PC-9 (cell line): ENCODE data around the gene SH3RF3. TPM values are rescaled to one million over a fixed set of nuclear protein-coding genes. Genes with fewer than 3 reads are reported as not detected.

Experiments
- BruUV-seq: library from RNA; stranded (reverse); fragments of 400-500 nt; replicated peaks from 2 replicates; lab custom pipeline; 2021; lab: Mats Ljungman, UMichigan
- CTCF ChIA-PET: fragments of 300-600 bp; sonication (Branson Sonifier 250); formaldehyde crosslinking; loops from one replicate; lab custom pipeline; 2022; ENCODE audit warnings: antibody characterized with exemption; lab: Charles Lee
- POLR2A ChIA-PET: fragments of 300-600 bp; sonication (Branson Sonifier 250); formaldehyde crosslinking; loops from one replicate; lab custom pipeline; 2022; ENCODE audit warnings: antibody characterized with exemption; ENCODE audit not compliant: unreplicated experiment; lab: Charles Lee
- DNase-seq, 2 experiments: peaks; one replicate each; pipeline versions ENCODE4 v3.0.0 to v3.0.0-alpha.2; 2015 to 2022; ENCODE audit warnings: mixed read lengths in 1 of 2
- H2AFZ ChIP-seq: fragments of 200-600 bp; sonication (generic); 2 replicates; pipeline ENCODE4 v1.8.1; 2017; ENCODE audit warnings: antibody characterized with exemption
- H3F3A ChIP-seq: fragments of 200-600 bp; sonication (generic); 2 replicates; pipeline ENCODE4 v1.8.1; 2017; ENCODE audit warnings: antibody characterized with exemption, mild to moderate bottlenecking, low read depth; ENCODE audit not compliant: insufficient read depth
- H3K27ac ChIP-seq: fragments of 200-600 bp; sonication (generic); 2 replicates; pipeline ENCODE4 v1.6.1; 2016; ENCODE audit warnings: mixed run types
- H3K27me3 ChIP-seq: fragments of 200-600 bp; sonication (generic); 2 replicates; pipeline ENCODE4 v1.6.1; 2016; ENCODE audit warnings: low read depth, mixed run types; ENCODE audit not compliant: insufficient read depth
- H3K36me3 ChIP-seq: fragments of 200-600 bp; sonication (generic); 2 replicates; pipeline ENCODE4 v1.6.1; 2016; ENCODE audit warnings: low read depth, mixed run types
- H3K4me1 ChIP-seq: fragments of 200-600 bp; sonication (generic); replicated peaks from 2 replicates; pipeline ENCODE4 v1.6.1; 2016; ENCODE audit warnings: mixed run types; ENCODE audit not compliant: insufficient read depth
- H3K4me2 ChIP-seq: fragments of 200-600 bp; sonication (generic); 2 replicates; pipeline ENCODE4 v1.6.1; 2017; ENCODE audit warnings: mixed run types
- H3K4me3 ChIP-seq: fragments of 200-600 bp; sonication (generic); 2 replicates; pipeline ENCODE4 v1.6.1; 2016; ENCODE audit warnings: mixed run types
- H3K79me2 ChIP-seq: fragments of 200-600 bp; sonication (generic); 2 replicates; pipeline ENCODE4 v1.6.1; 2017; ENCODE audit warnings: low read depth, mixed run types
- H3K9me2 ChIP-seq: fragments of 200-600 bp; sonication (generic); 2 replicates; pipeline ENCODE4 v1.8.1; 2017; ENCODE audit warnings: mild to moderate bottlenecking; ENCODE audit not compliant: insufficient read depth
- H3K9me3 ChIP-seq: fragments of 200-600 bp; sonication (generic); 2 replicates; pipeline ENCODE4 v1.8.1; 2016; ENCODE audit warnings: low read depth; ENCODE audit not compliant: insufficient read depth
- H4K20me1 ChIP-seq: fragments of 200-600 bp; sonication (generic); 2 replicates; pipeline ENCODE4 v1.8.1; 2017; ENCODE audit not compliant: insufficient read depth
- CTCF ChIP-seq: fragments of 200-600 bp; sonication (generic); conservative IDR thresholded peaks from 2 replicates; pipeline ENCODE4 v1.6.1; 2017; ENCODE audit warnings: mixed run types, antibody characterized with exemption, mild to moderate bottlenecking, moderate library complexity
- EZH2 ChIP-seq: fragments of 200-600 bp; sonication (generic); IDR thresholded peaks from 2 replicates; pipeline ENCODE4 v1.8.0; 2017; ENCODE audit warnings: antibody characterized with exemption, low read depth
- intact Hi-C: fragments of 100-400 bp; cut with micrococcal nuclease; formaldehyde crosslinking; loops from one replicate; pipeline ENCODE4 v1.10.0; 2022; ENCODE audit not compliant: unreplicated experiment
- total RNA-seq: library from RNA; stranded (reverse); gene quantifications from 2 replicates; pipeline ENCODE4 v1.2.3, GENCODE V29; 2021

SH3RF3 gene
- total RNA-seq, 1 experiment from 2014 or later: 6.1 TPM

- H3K4me1 ChIP-seq: no peaks in the 10 kb centered on the region
- no peaks in the 10 kb centered on the region for H3F3A ChIP-seq
- intact Hi-C loops: no loop called here
- no TSS peak for BruUV-seq
- no peaks in the 10 kb centered on the region for H3K27me3 ChIP-seq
- H3K36me3 ChIP-seq: no peaks in the 10 kb centered on the region
- no peak overlapping the region for H2AFZ ChIP-seq
- H3K27ac ChIP-seq: no peak overlapping the region
- H3K79me2 ChIP-seq: peaks cover 60% of the 10 kb centered on the region
- H3K4me2 ChIP-seq: no peak overlapping the region
- no peak for DNase-seq
- H4K20me1 ChIP-seq: peaks cover 48% of the 10 kb centered on the region
- no peaks in the 10 kb centered on the region for H3K9me2 ChIP-seq
- no peak overlapping the region for H3K4me3 ChIP-seq
- H3K9me3 ChIP-seq: no peaks in the 10 kb centered on the region
- ChIA-PET CTCF (no interaction called here), POLR2A (no interaction called here)
- TF ChIP-seq EZH2 (no peak), CTCF (no peak)
These were observed 25.2 kb downstream of the SH3RF3 start for GRCh38 chr2:109154226-109154625.

GRCh38 chr2:109155553-109156451 lies 26.8 kb downstream of the SH3RF3 start:
- Histone ChIP-seq H3K9me3 (no peaks in the 10 kb centered on the region), H3K27me3 (no peaks in the 10 kb centered on the region), H3K4me2 (no peak overlapping the region), H3K27ac (no peak overlapping the region), H3K36me3 (no peaks in the 10 kb centered on the region), H3K9me2 (no peaks in the 10 kb centered on the region), H3F3A (no peaks in the 10 kb centered on the region), H4K20me1 (peaks cover 47% of the 10 kb centered on the region), H2AFZ (no peak overlapping the region), H3K4me1 (no peaks in the 10 kb centered on the region), H3K4me3 (no peak overlapping the region), H3K79me2 (peaks cover 59% of the 10 kb centered on the region)
- BruUV-seq: no TSS peak
- CTCF ChIA-PET: no interaction called here
- intact Hi-C loops: no loop called here
- TF ChIP-seq CTCF (no peak), EZH2 (no peak)
- POLR2A ChIA-PET: no interaction called here
- DNase-seq: no peak

- Histone ChIP-seq H4K20me1 (peaks cover 43% of the 10 kb centered on the region), H2AFZ (no peak overlapping the region), H3F3A (no peaks in the 10 kb centered on the region), H3K4me3 (no peak overlapping the region), H3K4me2 (no peak overlapping the region), H3K27me3 (no peaks in the 10 kb centered on the region), H3K9me2 (no peaks in the 10 kb centered on the region), H3K36me3 (no peaks in the 10 kb centered on the region), H3K4me1 (no peaks in the 10 kb centered on the region), H3K27ac (no peak overlapping the region), H3K79me2 (peaks cover 49% of the 10 kb centered on the region), H3K9me3 (no peaks in the 10 kb centered on the region)
- TF ChIP-seq CTCF (no peak), EZH2 (no peak)
- CTCF ChIA-PET: no interaction called here
- POLR2A ChIA-PET: no interaction called here
- BruUV-seq: no TSS peak
- no peak for DNase-seq
- intact Hi-C loops: no loop called here
These were observed 28.6 kb downstream of the SH3RF3 start for GRCh38 chr2:109157563-109158105.
